GM23338 (cell line): ENCODE data around the gene ZDHHC20. TPM values are rescaled to one million over a fixed set of nuclear protein-coding genes. Genes with fewer than 3 reads are reported as not detected.

ENCODE experiments used
- ATAC-seq: fragments of 200-7000 bp; cut with Tn5 transposase; 3 replicates; pipeline ENCODE4 v1.9.1; 2020
- DNase-seq: peaks from one replicate; pipeline ENCODE4 v3.0.0-alpha.2; 2015; ENCODE audit warnings: low spot score
- H2AFZ ChIP-seq: fragments of 200-600 bp; sonication (generic); 2 replicates; pipeline ENCODE4 v1.8.0; 2016; ENCODE audit warnings: antibody characterized with exemption, mild to moderate bottlenecking, moderate library complexity
- H3F3A ChIP-seq: fragments of 200-600 bp; sonication (generic); replicated peaks from 2 replicates; pipeline ENCODE4 v1.8.0; 2017; ENCODE audit warnings: antibody characterized with exemption, mixed run types, low read depth
- H3K27ac ChIP-seq: fragments of 200-600 bp; sonication (generic); 2 replicates; pipeline ENCODE4 v1.6.1; 2016; ENCODE audit warnings: low read depth
- H3K27me3 ChIP-seq: fragments of 200-600 bp; sonication (generic); 2 replicates; pipeline ENCODE4 v1.8.0; 2016; ENCODE audit warnings: mild to moderate bottlenecking, mixed run types, moderate library complexity; ENCODE audit not compliant: insufficient read depth
- H3K36me3 ChIP-seq: fragments of 200-600 bp; sonication (generic); 2 replicates; pipeline ENCODE4 v1.8.0; 2016; ENCODE audit warnings: mild to moderate bottlenecking; ENCODE audit not compliant: insufficient read depth
- H3K4me1 ChIP-seq: fragments of 200-600 bp; sonication (generic); 2 replicates; pipeline ENCODE4 v1.8.0; 2016; ENCODE audit warnings: mild to moderate bottlenecking, moderate library complexity; ENCODE audit not compliant: insufficient read depth
- H3K4me2 ChIP-seq: fragments of 200-600 bp; sonication (generic); 2 replicates; pipeline ENCODE4 v1.7.1; 2017; ENCODE audit warnings: mixed run types
- H3K4me3 ChIP-seq: fragments of 200-600 bp; sonication (generic); 2 replicates; pipeline ENCODE4 v1.6.1; 2016; ENCODE audit warnings: mixed run types
- H3K79me2 ChIP-seq: fragments of 200-600 bp; sonication (generic); replicated peaks from 2 replicates; pipeline ENCODE4 v1.8.0; 2017; ENCODE audit warnings: mild to moderate bottlenecking; ENCODE audit not compliant: insufficient read depth
- H3K9me2 ChIP-seq: fragments of 200-600 bp; sonication (generic); 2 replicates; pipeline ENCODE4 v1.8.0; 2017; ENCODE audit not compliant: insufficient read depth
- H4K20me1 ChIP-seq: fragments of 200-600 bp; sonication (generic); replicated peaks from 2 replicates; pipeline ENCODE4 v1.8.0; 2017; ENCODE audit warnings: mild to moderate bottlenecking; ENCODE audit not compliant: insufficient read depth
- H3K27ac Mint-ChIP-seq: 2 replicates; pipeline ENCODE4 v1.8.0; 2020; ENCODE audit warnings: inconsistent platforms, mild to moderate bottlenecking, moderate library complexity, mixed read lengths
- H3K27me3 Mint-ChIP-seq: 3 replicates; pipeline ENCODE4 v1.8.0; 2022; ENCODE audit warnings: low read depth, mild to moderate bottlenecking, moderate library complexity, mixed read lengths, inconsistent platforms; ENCODE audit not compliant: insufficient read depth, poor library complexity
- H3K36me3 Mint-ChIP-seq: 3 replicates; pipeline ENCODE4 v1.8.0; 2021; ENCODE audit warnings: low read depth, mild to moderate bottlenecking, inconsistent platforms, moderate library complexity, mixed read lengths
- H3K4me1 Mint-ChIP-seq: 3 replicates; pipeline ENCODE4 v1.8.0; 2020; ENCODE audit warnings: mild to moderate bottlenecking, inconsistent platforms, mixed read lengths
- H3K4me3 Mint-ChIP-seq: 3 replicates; pipeline ENCODE4 v1.8.0; 2021; ENCODE audit warnings: moderate library complexity, mild to moderate bottlenecking, inconsistent platforms, mixed read lengths
- H3K9me3 Mint-ChIP-seq: 3 replicates; pipeline ENCODE4 v1.8.0; 2020; ENCODE audit warnings: moderate library complexity, mild to moderate bottlenecking, inconsistent platforms, mixed read lengths
- CREB1 ChIP-seq: fragments of 250-450 bp; sonication (Bioruptor Pico); IDR thresholded peaks from 2 replicates; pipeline ENCODE4 v1.5.0; 2020; ENCODE audit warnings: low read depth, mild to moderate bottlenecking, moderate library complexity
- EZH2 ChIP-seq: fragments of 200-600 bp; sonication (generic); IDR thresholded peaks from one replicate; pipeline ENCODE4 v1.8.0; 2017; ENCODE audit warnings: antibody characterized with exemption, mild to moderate bottlenecking, low read depth; ENCODE audit not compliant: unreplicated experiment
- EZH2phosphoT487 ChIP-seq: fragments of 200-600 bp; sonication (generic); IDR thresholded peaks from one replicate; pipeline ENCODE4 v1.8.1; 2018; ENCODE audit warnings: antibody characterized with exemption; ENCODE audit not compliant: unreplicated experiment
- JUNB ChIP-seq: IDR thresholded peaks from one replicate; pipeline ENCODE4 v1.6.1; 2016; ENCODE audit warnings: antibody characterized with exemption; ENCODE audit not compliant: unreplicated experiment
- NANOG ChIP-seq: IDR thresholded peaks from 2 replicates; pipeline ENCODE4 v1.6.1; 2016; ENCODE audit warnings: antibody characterized with exemption, borderline replicate concordance
- POLR2AphosphoS5 ChIP-seq: IDR thresholded peaks from 2 replicates; pipeline ENCODE4 v1.6.1; 2016; ENCODE audit warnings: antibody characterized with exemption, low read depth
- STAT1 ChIP-seq: IDR thresholded peaks from one replicate; pipeline ENCODE4 v1.6.1; 2016; ENCODE audit warnings: antibody characterized with exemption; ENCODE audit not compliant: unreplicated experiment
- ZNF114 ChIP-seq: fragments of 250-450 bp; sonication (Bioruptor Pico); IDR thresholded peaks from 2 replicates; pipeline ENCODE4 v1.5.0; 2020; ENCODE audit warnings: mild to moderate bottlenecking, moderate library complexity
- ZNF331 ChIP-seq: fragments of 250-450 bp; sonication (Bioruptor Pico); IDR thresholded peaks from 2 replicates; pipeline ENCODE4 v1.5.0; 2020; ENCODE audit warnings: low read depth, mild to moderate bottlenecking, moderate library complexity
- polyA plus RNA-seq: library from polyadenylated mRNA; unstranded; fragments of >200 nt; fragmentation: Nextera tagmentation; extraction: Ambion mirVana; gene quantifications from 2 replicates; pipeline ENCODE4 v1.2.1, GENCODE V29; 2016
- total RNA-seq: library from RNA; depleted of rRNA; stranded (reverse); fragments of >200 nt; shearing (Covaris generic); gene quantifications from 2 replicates; pipeline ENCODE4 v1.2.3, GENCODE V29; 2014
- TF ChIP-seq, protein P1 (sequence below), 2 experiments: fragments of 200-600 bp in 1 of 2; sonication (generic) in 1 of 2; conservative IDR thresholded peaks; 2 replicates each; pipeline versions ENCODE4 v1.5.1 to v1.6.1; 2016 to 2017; ENCODE audit warnings: antibody characterized with exemption in 2 of 2, low read depth in 2 of 2, mild to moderate bottlenecking in 2 of 2, moderate library complexity in 1 of 2
- TF ChIP-seq, protein P2 (sequence below): fragments of 250-450 bp; sonication (Bioruptor Pico); IDR thresholded peaks from 2 replicates; pipeline ENCODE4 v1.5.0; 2020; ENCODE audit warnings: mild to moderate bottlenecking, moderate library complexity
- TF ChIP-seq, protein P3 (sequence below): IDR thresholded peaks from one replicate; pipeline ENCODE4 v1.6.1; 2018; ENCODE audit warnings: antibody characterized with exemption; ENCODE audit not compliant: unreplicated experiment
- TF ChIP-seq, protein P4 (sequence below): IDR thresholded peaks from 2 replicates; pipeline ENCODE4 v1.6.1; 2016; ENCODE audit warnings: antibody characterized with exemption

Gene ZDHHC20
- total and polyA plus RNA-seq, 2 experiments from 2014 or later: 37.7 to 119 TPM

DNA sequence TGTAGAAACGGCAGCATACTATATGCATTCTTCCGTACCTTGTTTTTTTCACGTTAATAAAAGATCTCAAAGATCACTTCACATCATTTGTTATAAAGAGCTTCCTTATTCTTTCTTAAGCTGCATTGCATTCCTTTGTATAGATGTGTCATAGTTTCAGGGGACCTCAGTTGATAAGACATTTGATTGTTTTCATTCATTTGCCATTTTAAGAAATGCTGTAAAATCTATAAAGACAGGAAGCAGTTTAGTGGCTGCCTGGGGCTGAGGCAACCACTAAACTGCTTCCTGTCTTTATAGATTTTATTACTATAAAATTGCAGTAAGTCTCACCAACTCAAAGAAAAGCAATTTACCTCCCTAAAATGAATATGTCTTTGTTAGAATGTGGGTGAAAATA lies 59.4 kb downstream of the ZDHHC20 start:
- H3K4me2 ChIP-seq: no peak overlapping the region
- H3K27ac Mint-ChIP-seq: no peak overlapping the region; the same call in 1 of the 2 replicates
- H3K36me3 ChIP-seq: peaks cover 4% of the 10 kb centered on the region; the same call in 1 of the 2 replicates
- H4K20me1 ChIP-seq: no peaks in the 10 kb centered on the region; the same call in none of the 2 replicates
- peaks cover 37% of the 10 kb centered on the region for H3K36me3 Mint-ChIP-seq
- H3K79me2 ChIP-seq: no peaks in the 10 kb centered on the region
- no peaks in the 10 kb centered on the region for H3K9me3 Mint-ChIP-seq
- H3K4me1 ChIP-seq: no peaks in the 10 kb centered on the region
- no peak overlapping the region for H3K4me3 Mint-ChIP-seq
- DNase-seq (no peak), ATAC-seq (no peak)
- H3K4me3 ChIP-seq: no peak overlapping the region
- H3K27me3 Mint-ChIP-seq: no peaks in the 10 kb centered on the region
- H3K27ac ChIP-seq: no peak overlapping the region
- H3K9me2 ChIP-seq: no peaks in the 10 kb centered on the region
- H2AFZ ChIP-seq: no peak overlapping the region
- no peaks in the 10 kb centered on the region for H3F3A ChIP-seq
- H3K27me3 ChIP-seq: no peaks in the 10 kb centered on the region
- TF ChIP-seq STAT1 (no peak), EZH2 (no peak), CREB1 (CRISPR knock-in tag) (no peak), POLR2AphosphoS5 (no peak), EZH2phosphoT487 (no peak), ZNF114 (CRISPR knock-in tag) (no peak), JUNB (no peak), NANOG (no peak), ZNF331 (CRISPR knock-in tag) (no peak)
- TF ChIP-seq, protein P1, sequence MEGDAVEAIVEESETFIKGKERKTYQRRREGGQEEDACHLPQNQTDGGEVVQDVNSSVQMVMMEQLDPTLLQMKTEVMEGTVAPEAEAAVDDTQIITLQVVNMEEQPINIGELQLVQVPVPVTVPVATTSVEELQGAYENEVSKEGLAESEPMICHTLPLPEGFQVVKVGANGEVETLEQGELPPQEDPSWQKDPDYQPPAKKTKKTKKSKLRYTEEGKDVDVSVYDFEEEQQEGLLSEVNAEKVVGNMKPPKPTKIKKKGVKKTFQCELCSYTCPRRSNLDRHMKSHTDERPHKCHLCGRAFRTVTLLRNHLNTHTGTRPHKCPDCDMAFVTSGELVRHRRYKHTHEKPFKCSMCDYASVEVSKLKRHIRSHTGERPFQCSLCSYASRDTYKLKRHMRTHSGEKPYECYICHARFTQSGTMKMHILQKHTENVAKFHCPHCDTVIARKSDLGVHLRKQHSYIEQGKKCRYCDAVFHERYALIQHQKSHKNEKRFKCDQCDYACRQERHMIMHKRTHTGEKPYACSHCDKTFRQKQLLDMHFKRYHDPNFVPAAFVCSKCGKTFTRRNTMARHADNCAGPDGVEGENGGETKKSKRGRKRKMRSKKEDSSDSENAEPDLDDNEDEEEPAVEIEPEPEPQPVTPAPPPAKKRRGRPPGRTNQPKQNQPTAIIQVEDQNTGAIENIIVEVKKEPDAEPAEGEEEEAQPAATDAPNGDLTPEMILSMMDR (conservative IDR thresholded peaks at IDR 0.05; ENCODE audit: low read depth in 2 of 2): no peak
- TF ChIP-seq, protein P2, sequence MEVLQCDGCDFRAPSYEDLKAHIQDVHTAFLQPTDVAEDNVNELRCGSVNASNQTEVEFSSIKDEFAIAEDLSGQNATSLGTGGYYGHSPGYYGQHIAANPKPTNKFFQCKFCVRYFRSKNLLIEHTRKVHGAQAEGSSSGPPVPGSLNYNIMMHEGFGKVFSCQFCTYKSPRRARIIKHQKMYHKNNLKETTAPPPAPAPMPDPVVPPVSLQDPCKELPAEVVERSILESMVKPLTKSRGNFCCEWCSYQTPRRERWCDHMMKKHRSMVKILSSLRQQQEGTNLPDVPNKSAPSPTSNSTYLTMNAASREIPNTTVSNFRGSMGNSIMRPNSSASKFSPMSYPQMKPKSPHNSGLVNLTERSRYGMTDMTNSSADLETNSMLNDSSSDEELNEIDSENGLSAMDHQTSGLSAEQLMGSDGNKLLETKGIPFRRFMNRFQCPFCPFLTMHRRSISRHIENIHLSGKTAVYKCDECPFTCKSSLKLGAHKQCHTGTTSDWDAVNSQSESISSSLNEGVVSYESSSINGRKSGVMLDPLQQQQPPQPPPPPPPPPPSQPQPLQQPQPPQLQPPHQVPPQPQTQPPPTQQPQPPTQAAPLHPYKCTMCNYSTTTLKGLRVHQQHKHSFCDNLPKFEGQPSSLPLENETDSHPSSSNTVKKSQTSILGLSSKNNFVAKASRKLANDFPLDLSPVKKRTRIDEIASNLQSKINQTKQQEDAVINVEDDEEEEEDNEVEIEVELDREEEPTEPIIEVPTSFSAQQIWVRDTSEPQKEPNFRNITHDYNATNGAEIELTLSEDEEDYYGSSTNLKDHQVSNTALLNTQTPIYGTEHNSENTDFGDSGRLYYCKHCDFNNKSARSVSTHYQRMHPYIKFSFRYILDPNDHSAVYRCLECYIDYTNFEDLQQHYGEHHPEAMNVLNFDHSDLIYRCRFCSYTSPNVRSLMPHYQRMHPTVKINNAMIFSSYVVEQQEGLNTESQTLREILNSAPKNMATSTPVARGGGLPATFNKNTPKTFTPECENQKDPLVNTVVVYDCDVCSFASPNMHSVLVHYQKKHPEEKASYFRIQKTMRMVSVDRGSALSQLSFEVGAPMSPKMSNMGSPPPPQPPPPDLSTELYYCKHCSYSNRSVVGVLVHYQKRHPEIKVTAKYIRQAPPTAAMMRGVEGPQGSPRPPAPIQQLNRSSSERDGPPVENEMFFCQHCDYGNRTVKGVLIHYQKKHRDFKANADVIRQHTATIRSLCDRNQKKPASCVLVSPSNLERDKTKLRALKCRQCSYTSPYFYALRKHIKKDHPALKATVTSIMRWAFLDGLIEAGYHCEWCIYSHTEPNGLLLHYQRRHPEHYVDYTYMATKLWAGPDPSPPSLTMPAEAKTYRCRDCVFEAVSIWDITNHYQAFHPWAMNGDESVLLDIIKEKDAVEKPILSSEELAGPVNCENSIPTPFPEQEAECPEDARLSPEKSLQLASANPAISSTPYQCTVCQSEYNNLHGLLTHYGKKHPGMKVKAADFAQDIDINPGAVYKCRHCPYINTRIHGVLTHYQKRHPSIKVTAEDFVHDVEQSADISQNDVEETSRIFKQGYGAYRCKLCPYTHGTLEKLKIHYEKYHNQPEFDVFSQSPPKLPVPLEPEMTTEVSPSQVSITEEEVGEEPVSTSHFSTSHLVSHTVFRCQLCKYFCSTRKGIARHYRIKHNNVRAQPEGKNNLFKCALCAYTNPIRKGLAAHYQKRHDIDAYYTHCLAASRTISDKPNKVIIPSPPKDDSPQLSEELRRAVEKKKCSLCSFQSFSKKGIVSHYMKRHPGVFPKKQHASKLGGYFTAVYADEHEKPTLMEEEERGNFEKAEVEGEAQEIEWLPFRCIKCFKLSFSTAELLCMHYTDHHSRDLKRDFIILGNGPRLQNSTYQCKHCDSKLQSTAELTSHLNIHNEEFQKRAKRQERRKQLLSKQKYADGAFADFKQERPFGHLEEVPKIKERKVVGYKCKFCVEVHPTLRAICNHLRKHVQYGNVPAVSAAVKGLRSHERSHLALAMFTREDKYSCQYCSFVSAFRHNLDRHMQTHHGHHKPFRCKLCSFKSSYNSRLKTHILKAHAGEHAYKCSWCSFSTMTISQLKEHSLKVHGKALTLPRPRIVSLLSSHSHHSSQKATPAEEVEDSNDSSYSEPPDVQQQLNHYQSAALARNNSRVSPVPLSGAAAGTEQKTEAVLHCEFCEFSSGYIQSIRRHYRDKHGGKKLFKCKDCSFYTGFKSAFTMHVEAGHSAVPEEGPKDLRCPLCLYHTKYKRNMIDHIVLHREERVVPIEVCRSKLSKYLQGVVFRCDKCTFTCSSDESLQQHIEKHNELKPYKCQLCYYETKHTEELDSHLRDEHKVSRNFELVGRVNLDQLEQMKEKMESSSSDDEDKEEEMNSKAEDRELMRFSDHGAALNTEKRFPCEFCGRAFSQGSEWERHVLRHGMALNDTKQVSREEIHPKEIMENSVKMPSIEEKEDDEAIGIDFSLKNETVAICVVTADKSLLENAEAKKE: no peak
- TF ChIP-seq, protein P3, sequence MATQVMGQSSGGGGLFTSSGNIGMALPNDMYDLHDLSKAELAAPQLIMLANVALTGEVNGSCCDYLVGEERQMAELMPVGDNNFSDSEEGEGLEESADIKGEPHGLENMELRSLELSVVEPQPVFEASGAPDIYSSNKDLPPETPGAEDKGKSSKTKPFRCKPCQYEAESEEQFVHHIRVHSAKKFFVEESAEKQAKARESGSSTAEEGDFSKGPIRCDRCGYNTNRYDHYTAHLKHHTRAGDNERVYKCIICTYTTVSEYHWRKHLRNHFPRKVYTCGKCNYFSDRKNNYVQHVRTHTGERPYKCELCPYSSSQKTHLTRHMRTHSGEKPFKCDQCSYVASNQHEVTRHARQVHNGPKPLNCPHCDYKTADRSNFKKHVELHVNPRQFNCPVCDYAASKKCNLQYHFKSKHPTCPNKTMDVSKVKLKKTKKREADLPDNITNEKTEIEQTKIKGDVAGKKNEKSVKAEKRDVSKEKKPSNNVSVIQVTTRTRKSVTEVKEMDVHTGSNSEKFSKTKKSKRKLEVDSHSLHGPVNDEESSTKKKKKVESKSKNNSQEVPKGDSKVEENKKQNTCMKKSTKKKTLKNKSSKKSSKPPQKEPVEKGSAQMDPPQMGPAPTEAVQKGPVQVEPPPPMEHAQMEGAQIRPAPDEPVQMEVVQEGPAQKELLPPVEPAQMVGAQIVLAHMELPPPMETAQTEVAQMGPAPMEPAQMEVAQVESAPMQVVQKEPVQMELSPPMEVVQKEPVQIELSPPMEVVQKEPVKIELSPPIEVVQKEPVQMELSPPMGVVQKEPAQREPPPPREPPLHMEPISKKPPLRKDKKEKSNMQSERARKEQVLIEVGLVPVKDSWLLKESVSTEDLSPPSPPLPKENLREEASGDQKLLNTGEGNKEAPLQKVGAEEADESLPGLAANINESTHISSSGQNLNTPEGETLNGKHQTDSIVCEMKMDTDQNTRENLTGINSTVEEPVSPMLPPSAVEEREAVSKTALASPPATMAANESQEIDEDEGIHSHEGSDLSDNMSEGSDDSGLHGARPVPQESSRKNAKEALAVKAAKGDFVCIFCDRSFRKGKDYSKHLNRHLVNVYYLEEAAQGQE: no peak
- TF ChIP-seq, protein P4, sequence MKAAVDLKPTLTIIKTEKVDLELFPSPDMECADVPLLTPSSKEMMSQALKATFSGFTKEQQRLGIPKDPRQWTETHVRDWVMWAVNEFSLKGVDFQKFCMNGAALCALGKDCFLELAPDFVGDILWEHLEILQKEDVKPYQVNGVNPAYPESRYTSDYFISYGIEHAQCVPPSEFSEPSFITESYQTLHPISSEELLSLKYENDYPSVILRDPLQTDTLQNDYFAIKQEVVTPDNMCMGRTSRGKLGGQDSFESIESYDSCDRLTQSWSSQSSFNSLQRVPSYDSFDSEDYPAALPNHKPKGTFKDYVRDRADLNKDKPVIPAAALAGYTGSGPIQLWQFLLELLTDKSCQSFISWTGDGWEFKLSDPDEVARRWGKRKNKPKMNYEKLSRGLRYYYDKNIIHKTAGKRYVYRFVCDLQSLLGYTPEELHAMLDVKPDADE: no peak
- no peaks in the 10 kb centered on the region for H3K4me1 Mint-ChIP-seq
